Psoas muscle (tissue), 8 donors: ENCODE data around the gene CIAO2A. TPM values are rescaled to one million over a fixed set of nuclear protein-coding genes. Genes with fewer than 3 reads are reported as not detected.

ENCODE experiments used
- ATAC-seq, 4 donors: fragments of 200-7000 bp; cut with Tn5 transposase; one replicate each; pipeline ENCODE4 v1.9.1; 2020; ENCODE audit warnings: moderate library complexity in 3 of 4, mild to moderate bottlenecking in 2 of 4
- DNase-seq, 2 donors: peaks; one replicate each; pipeline ENCODE4 v3.0.0-alpha.2; 2020
- H3K27ac ChIP-seq: fragments of 200-600 bp; one replicate; pipeline ENCODE4 v1.8.0; 2022
- H3K27me3 ChIP-seq, 3 donors: fragments of 200-600 bp in 1 of 3; one replicate each; pipeline versions ENCODE4 v1.6.1 to v1.8.0; 2013 to 2022; ENCODE audit warnings: low read length in 2 of 3, mild to moderate bottlenecking in 2 of 3, moderate library complexity in 1 of 3; ENCODE audit not compliant: insufficient read depth in 3 of 3
- H3K36me3 ChIP-seq, 2 donors: fragments of 200-600 bp in 1 of 2; one replicate each; pipeline versions ENCODE4 v1.6.1 to v1.8.0; 2013 to 2022; ENCODE audit warnings: low read depth in 1 of 2, mild to moderate bottlenecking in 1 of 2, moderate library complexity in 1 of 2; ENCODE audit not compliant: insufficient read depth in 1 of 2
- H3K4me1 ChIP-seq: fragments of 200-600 bp; one replicate; pipeline ENCODE4 v1.8.0; 2022
- H3K4me3 ChIP-seq: fragments of 200-600 bp; one replicate; pipeline ENCODE4 v1.8.0; 2022; ENCODE audit warnings: mild to moderate bottlenecking
- H3K9me3 ChIP-seq: fragments of 200-600 bp; one replicate; pipeline ENCODE4 v1.8.0; 2022
- WGBS, 3 donors: extraction: QIAGEN DNeasy Blood & Tissue Kit; methylation state at CpG; one replicate each; pipeline versions ENCODE4 v1.1.6 to v1.1.7; 2013; 5-methylcytosine and 5-hydroxymethylcytosine counted together
- intact Hi-C, 2 donors: fragments of 100-400 bp; cut with DNase I; formaldehyde crosslinking; loops; one replicate each; pipeline versions ENCODE4 v1.11.0 to v1.14.2; 2022
- long read RNA-seq, 2 donors: library from polyadenylated mRNA; unstranded; transcript quantifications; one replicate each; pipeline ENCODE4 v2.0.0, GENCODE V29; 2021
- polyA plus RNA-seq, 3 donors: library from polyadenylated mRNA; stranded (reverse); fragments of 200-250 nt; gene quantifications; one replicate each; pipeline ENCODE4 v1.2.3, GENCODE V29; 2013
- total RNA-seq, 4 donors: library from RNA; stranded (reverse); fragmentation: NEBNext Ultra II Directional in 2 of 4; extraction: Animal tissue kit (Norgen Biotek cat#: 25700) in 2 of 4; gene quantifications; one replicate each; pipeline versions ENCODE4 v1.2.1 to v1.2.4, GENCODE V29; 2021 to 2023
- TF ChIP-seq, protein P1 (sequence below): fragments of 200-600 bp; IDR thresholded peaks from one replicate; pipeline ENCODE4 v1.8.0; 2022; ENCODE audit warnings: antibody characterized with exemption
- donor health status: healthy with polysubstance abuse.
- donor health status: DM: no; HTN: no; CAD: no; lungs with moderate emphysema.
- donor health status: Bipolar disorder and iron deficiency.
- donor health status: healthy.
- donor health status: DM: yes; HTN: yes; CAD: no.
- donor health status: DM: no; HTN: no; CAD: no.
- donor health status: DM: no; HTN: no; CAD: no.
- donor health status: DM: yes; HTN: yes; CAD: no.

Gene CIAO2A, protein sequence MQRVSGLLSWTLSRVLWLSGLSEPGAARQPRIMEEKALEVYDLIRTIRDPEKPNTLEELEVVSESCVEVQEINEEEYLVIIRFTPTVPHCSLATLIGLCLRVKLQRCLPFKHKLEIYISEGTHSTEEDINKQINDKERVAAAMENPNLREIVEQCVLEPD
- total RNA-seq, result 10 to 100 TPM; 24.0 to 80.8 (median 34.5) TPM
- 100 to 1,000 TPM in 1 of 3 donors, 10 to 100 TPM in 2; 73.5 to 109 (median 79.2) TPM for polyA plus RNA-seq
- long read RNA-seq, donor 1, transcript CIAO2A-201 (5 exons, 1,105 nt), result major isoform, 10 of 13 reads
- long read RNA-seq, donor 1, partial matches to known transcripts, result 0 of 13 reads
- long read RNA-seq, donor 1, other reads (novel, unspliced or antisense), result 2 of 13 reads
- long read RNA-seq, donor 2, transcript CIAO2A-201 (5 exons, 1,105 nt), result major isoform, 40 of 52 reads
- long read RNA-seq, donor 2, transcript CIAO2A-202 (4 exons, 826 nt), result minor isoform, 8 of 52 reads
- long read RNA-seq, donor 2, partial matches to known transcripts, result 0 of 52 reads
- long read RNA-seq, donor 2, other reads (novel, unspliced or antisense), result 2 of 52 reads

- peak; percentile 94 to 95 for DNase-seq
- Histone ChIP-seq H3K9me3 (no peaks in the 10 kb centered on the region), H3K36me3 (peaks cover 0 to 14% of the 10 kb centered on the region in 2 donors), H3K4me1 (peaks cover 59% of the 10 kb centered on the region), H3K27me3 (no peaks in the 10 kb centered on the region), H3K27ac (peak within 1 kb of the TSS; percentile 97), H3K4me3 (peak within 1 kb of the TSS; percentile 82)
- TF ChIP-seq, protein P1, sequence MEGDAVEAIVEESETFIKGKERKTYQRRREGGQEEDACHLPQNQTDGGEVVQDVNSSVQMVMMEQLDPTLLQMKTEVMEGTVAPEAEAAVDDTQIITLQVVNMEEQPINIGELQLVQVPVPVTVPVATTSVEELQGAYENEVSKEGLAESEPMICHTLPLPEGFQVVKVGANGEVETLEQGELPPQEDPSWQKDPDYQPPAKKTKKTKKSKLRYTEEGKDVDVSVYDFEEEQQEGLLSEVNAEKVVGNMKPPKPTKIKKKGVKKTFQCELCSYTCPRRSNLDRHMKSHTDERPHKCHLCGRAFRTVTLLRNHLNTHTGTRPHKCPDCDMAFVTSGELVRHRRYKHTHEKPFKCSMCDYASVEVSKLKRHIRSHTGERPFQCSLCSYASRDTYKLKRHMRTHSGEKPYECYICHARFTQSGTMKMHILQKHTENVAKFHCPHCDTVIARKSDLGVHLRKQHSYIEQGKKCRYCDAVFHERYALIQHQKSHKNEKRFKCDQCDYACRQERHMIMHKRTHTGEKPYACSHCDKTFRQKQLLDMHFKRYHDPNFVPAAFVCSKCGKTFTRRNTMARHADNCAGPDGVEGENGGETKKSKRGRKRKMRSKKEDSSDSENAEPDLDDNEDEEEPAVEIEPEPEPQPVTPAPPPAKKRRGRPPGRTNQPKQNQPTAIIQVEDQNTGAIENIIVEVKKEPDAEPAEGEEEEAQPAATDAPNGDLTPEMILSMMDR, result no peak
- peak; percentile 83 to 87 (median 84) for ATAC-seq
- 0% methylated on average over 41 of the region's 41 CpGs for WGBS, 3 donors
- intact Hi-C loops, result no loop called here
These were observed at the start of gene CIAO2A for GRCh38 chr15:64093627-64094417. CIAO2A (minus strand) TSS chr15:64093838; CDS start chr15:64093768, 70 bp downstream.

DNA sequence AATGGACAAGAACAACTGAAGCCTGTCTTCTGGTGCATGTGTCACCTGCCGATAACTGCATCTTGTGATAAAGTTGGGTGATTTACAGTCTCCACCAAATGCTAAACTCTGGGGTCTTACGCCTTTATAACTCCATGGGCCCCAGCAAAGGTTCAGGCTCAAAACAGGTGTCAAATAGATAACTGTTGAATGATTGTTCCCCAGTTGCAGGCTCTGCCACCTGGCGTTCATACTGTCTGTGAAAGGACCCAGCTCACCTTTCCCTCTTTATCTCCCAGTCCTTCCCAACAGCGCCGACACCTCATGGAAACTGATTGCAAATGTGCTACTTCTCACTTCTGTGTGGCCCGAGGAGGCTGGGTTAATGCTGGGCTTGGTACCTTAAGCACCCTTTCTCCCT is 49.6 kb upstream of the CIAO2A start:
- Histone ChIP-seq H3K27ac (no peak overlapping the region), H3K27me3 (no peaks in the 10 kb centered on the region), H3K36me3 (peaks cover 0 to 68% of the 10 kb centered on the region in 2 donors), H3K9me3 (no peaks in the 10 kb centered on the region), H3K4me3 (no peak overlapping the region), H3K4me1 (no peaks in the 10 kb centered on the region)
- intact Hi-C loops, result no loop called here
- no peak for DNase-seq
- TF ChIP-seq, protein P1, result no peak
- WGBS, 3 donors, result 84 to 92% (median 88%) methylated on average over 6 of the region's 6 CpGs
- no peak for ATAC-seq

DNA sequence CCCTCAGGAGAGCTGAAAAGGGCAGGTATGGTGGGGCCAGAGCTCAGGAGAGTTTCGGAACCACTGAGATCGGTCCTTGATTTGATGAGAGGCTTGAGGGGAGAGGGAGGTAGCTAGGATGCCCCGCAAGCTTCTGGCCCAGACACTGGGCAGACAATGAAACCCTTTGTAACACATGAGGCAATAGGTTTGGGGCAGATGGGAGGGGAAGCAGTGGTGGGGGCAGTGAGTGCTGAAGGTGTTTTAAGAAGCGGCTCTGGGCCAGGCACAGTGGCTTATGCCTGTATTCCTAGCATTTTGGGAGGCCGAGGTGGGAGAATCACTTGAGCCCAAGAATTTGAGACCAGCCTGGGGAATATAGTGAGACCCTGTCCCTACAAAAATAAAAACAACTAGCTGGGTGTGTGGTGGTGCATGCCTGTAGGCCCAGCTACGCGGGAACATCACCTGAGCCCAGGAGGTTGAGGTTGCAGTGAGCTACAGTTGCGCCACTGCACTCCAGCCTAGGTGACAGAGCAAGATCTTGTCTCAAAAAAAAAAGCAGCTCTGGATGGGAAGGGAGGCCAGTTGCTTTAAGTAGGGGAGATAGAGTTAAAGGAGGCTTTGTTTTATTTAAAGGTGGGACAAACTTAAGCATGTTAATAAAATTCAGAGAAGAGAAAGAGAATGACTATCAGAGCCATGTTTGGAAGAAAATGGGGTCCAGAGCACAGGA is 48.3 kb upstream of the CIAO2A start:
- no peaks in the 10 kb centered on the region for H3K4me1 ChIP-seq
- WGBS, 3 donors, result 96 to 97% (median 96%) methylated on average over 8 of the region's 8 CpGs
- ATAC-seq (no peak), DNase-seq (no peak)
- H3K27me3 ChIP-seq, result no peaks in the 10 kb centered on the region
- H3K9me3 ChIP-seq, result no peaks in the 10 kb centered on the region
- intact Hi-C loops, result no loop called here
- TF ChIP-seq, protein P1, result no peak
- H3K36me3 ChIP-seq, result peaks cover 2 to 81% of the 10 kb centered on the region in 2 donors
- H3K4me3 ChIP-seq, result no peak overlapping the region
- no peak overlapping the region for H3K27ac ChIP-seq

DNA sequence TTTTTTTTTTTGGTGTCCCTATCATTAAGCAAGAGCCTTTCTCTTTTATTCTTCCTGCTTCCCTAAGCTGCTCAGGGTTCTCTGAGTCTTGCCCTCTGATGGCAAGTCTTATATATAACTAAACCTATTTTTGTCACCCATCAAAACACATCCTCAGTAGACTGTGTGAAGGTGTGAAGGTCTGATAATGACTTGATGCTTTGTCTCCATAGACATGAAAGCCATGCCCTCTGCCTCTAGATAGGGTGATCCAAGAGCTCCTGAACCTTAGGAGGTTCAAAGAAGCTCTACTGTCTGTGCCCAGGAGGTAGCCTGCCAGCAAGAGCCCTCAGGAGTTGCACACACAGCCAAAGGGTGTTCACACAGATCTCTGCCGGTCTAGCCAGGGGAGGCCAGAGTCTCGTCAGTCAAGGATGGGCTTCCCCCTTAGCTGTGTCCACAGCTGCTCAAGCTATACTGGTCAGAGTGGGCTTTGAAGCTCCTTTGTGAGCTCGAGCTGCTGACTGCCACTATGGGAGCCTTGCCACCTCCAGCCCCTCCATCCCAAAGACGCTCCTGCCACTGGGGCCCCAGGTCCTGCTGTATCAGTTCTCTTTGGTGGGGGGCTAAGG is 44.8 kb upstream of the CIAO2A start:
- no peak overlapping the region for H3K27ac ChIP-seq
- TF ChIP-seq, protein P1, result no peak
- ATAC-seq, result no peak
- no peak overlapping the region for H3K4me3 ChIP-seq
- intact Hi-C loops, result no loop called here
- WGBS, 3 donors, result 81 to 90% (median 85%) methylated on average over 4 of the region's 4 CpGs
- H3K36me3 ChIP-seq, result peaks cover 14 to 92% of the 10 kb centered on the region in 2 donors
- DNase-seq, result no peak
- no peaks in the 10 kb centered on the region for H3K4me1 ChIP-seq
- H3K9me3 ChIP-seq, result no peaks in the 10 kb centered on the region
- H3K27me3 ChIP-seq, result no peaks in the 10 kb centered on the region
